ENCODE results near the gene SGTB.

SGTB gene

GRCh38 chr5:65721720-65722574, at the start of gene SGTB, which contains the start of gene NLN:
Gene SGTB (minus strand): TSS chr5:65722109. CDS start chr5:65720807, 1,302 bp downstream.
Gene NLN (plus strand): TSS chr5:65722205. CDS start chr5:65722374, 169 bp downstream.
- in situ Hi-C loops (cut with MboI; ENCODE audit: low sequenced_read_pairs): no loop called here

GRCh38 chr5:65771266-65771665, 49.4 kb upstream of the SGTB start:
- in situ Hi-C loops (cut with MboI; ENCODE audit: low sequenced_read_pairs): no loop called here

- in situ Hi-C loops (cut with MboI; ENCODE audit: low sequenced_read_pairs): no loop called here
Measured at GRCh38 chr5:65769539-65769938, 47.6 kb upstream of the SGTB start.

- in situ Hi-C loops (cut with MboI; ENCODE audit: low sequenced_read_pairs): no loop called here
Measured at GRCh38 chr5:65768723-65769346, 46.9 kb upstream of the SGTB start.

- in situ Hi-C loops (cut with MboI; ENCODE audit: low sequenced_read_pairs): no loop called here
Measured at GRCh38 chr5:65767565-65767964, 45.7 kb upstream of the SGTB start.

- in situ Hi-C loops (cut with MboI; ENCODE audit: low sequenced_read_pairs): no loop called here
Measured at GRCh38 chr5:65766781-65767180, 44.9 kb upstream of the SGTB start.

GRCh38 chr5:65766175-65766574, 44.3 kb upstream of the SGTB start:
- in situ Hi-C loops (cut with MboI; ENCODE audit: low sequenced_read_pairs): no loop called here

GRCh38 chr5:65765582-65765981, 43.7 kb upstream of the SGTB start:
- in situ Hi-C loops (cut with MboI; ENCODE audit: low sequenced_read_pairs): no loop called here

- in situ Hi-C loops (cut with MboI; ENCODE audit: low sequenced_read_pairs): no loop called here
Measured at GRCh38 chr5:65762234-65762633, 40.3 kb upstream of the SGTB start.

- in situ Hi-C loops (cut with MboI; ENCODE audit: low sequenced_read_pairs): no loop called here
Measured at GRCh38 chr5:65760504-65761275, 38.8 kb upstream of the SGTB start.

GRCh38 chr5:65758546-65759144, 36.7 kb upstream of the SGTB start:
- in situ Hi-C loops (cut with MboI; ENCODE audit: low sequenced_read_pairs): no loop called here

- in situ Hi-C loops (cut with MboI; ENCODE audit: low sequenced_read_pairs): no loop called here
Measured at GRCh38 chr5:65753189-65753588, 31.3 kb upstream of the SGTB start.

GRCh38 chr5:65750938-65751337, 29.0 kb upstream of the SGTB start:
- in situ Hi-C loops (cut with MboI; ENCODE audit: low sequenced_read_pairs): no loop called here

- in situ Hi-C loops (cut with MboI; ENCODE audit: low sequenced_read_pairs): no loop called here
Measured at GRCh38 chr5:65749956-65750355, 28.0 kb upstream of the SGTB start.

- in situ Hi-C loops (cut with MboI; ENCODE audit: low sequenced_read_pairs): no loop called here
Measured at GRCh38 chr5:65749221-65749844, 27.4 kb upstream of the SGTB start.

- in situ Hi-C loops (cut with MboI; ENCODE audit: low sequenced_read_pairs): no loop called here
Measured at GRCh38 chr5:65742565-65743231, 20.8 kb upstream of the SGTB start.

GRCh38 chr5:65739162-65739561, 17.3 kb upstream of the SGTB start:
- in situ Hi-C loops (cut with MboI; ENCODE audit: low sequenced_read_pairs): no loop called here

GRCh38 chr5:65738305-65738704, 16.4 kb upstream of the SGTB start:
- in situ Hi-C loops (cut with MboI; ENCODE audit: low sequenced_read_pairs): no loop called here

GRCh38 chr5:65737842-65738241, 15.9 kb upstream of the SGTB start:
- in situ Hi-C loops (cut with MboI; ENCODE audit: low sequenced_read_pairs): no loop called here

GRCh38 chr5:65736011-65736410, 14.1 kb upstream of the SGTB start:
- in situ Hi-C loops (cut with MboI; ENCODE audit: low sequenced_read_pairs): no loop called here

Measured in HL-60/S4 (cell line).